HG02571 (cell line): ENCODE measurements around the gene ZNF101.

Source experiments
- ATAC-seq: cut with Tn5 transposase; IDR thresholded peaks from one replicate; pipeline ENCODE4 v1.9.1; 2021; ENCODE audit warnings: mild to moderate bottlenecking, moderate library complexity; ENCODE audit not compliant: unreplicated experiment

The ZNF101 gene

GRCh38 chr19:19668230-19669012 lies at the start of gene ZNF101:
ZNF101 (plus strand) TSS chr19:19668839; CDS start chr19:19668964, 125 bp downstream.
- peak; percentile 63 for ATAC-seq

- no peak for ATAC-seq
These were observed 49.3 kb upstream of the ZNF101 start for GRCh38 chr19:19619181-19619848.

GRCh38 chr19:19619849-19620210 lies 48.8 kb upstream of the ZNF101 start:
- no peak for ATAC-seq

GRCh38 chr19:19623383-19623782 lies 45.3 kb upstream of the ZNF101 start:
- no peak for ATAC-seq

GRCh38 chr19:19624032-19624570 lies 44.5 kb upstream of the ZNF101 start:
- no peak for ATAC-seq

GRCh38 chr19:19626516-19627472 lies 41.8 kb upstream of the ZNF101 start:
- no peak for ATAC-seq

- ATAC-seq, result peak; percentile 59
These were observed 40.8 kb upstream of the ZNF101 start, which contains the start of gene LPAR2 for GRCh38 chr19:19627621-19628500. LPAR2 (minus strand) TSS chr19:19628220; CDS start chr19:19627275, 945 bp downstream.

- ATAC-seq, result no peak
These were observed 40.0 kb upstream of the ZNF101 start for GRCh38 chr19:19628501-19629134.

GRCh38 chr19:19630062-19630414 lies 38.6 kb upstream of the ZNF101 start:
- ATAC-seq, result no peak

- no peak for ATAC-seq
These were observed 38.2 kb upstream of the ZNF101 start for GRCh38 chr19:19630426-19630825.

- ATAC-seq, result no peak
These were observed 37.3 kb upstream of the ZNF101 start for GRCh38 chr19:19631346-19631745.

GRCh38 chr19:19632661-19633060 lies 36.0 kb upstream of the ZNF101 start:
- ATAC-seq, result no peak

- no peak for ATAC-seq
These were observed 34.7 kb upstream of the ZNF101 start for GRCh38 chr19:19633711-19634515.

- no peak for ATAC-seq
These were observed 33.9 kb upstream of the ZNF101 start for GRCh38 chr19:19634516-19635312.

- no peak for ATAC-seq
These were observed 33.3 kb upstream of the ZNF101 start for GRCh38 chr19:19635313-19635702.

- no peak for ATAC-seq
These were observed 32.0 kb upstream of the ZNF101 start for GRCh38 chr19:19636573-19637185.

- ATAC-seq, result no peak
These were observed 31.5 kb upstream of the ZNF101 start for GRCh38 chr19:19637186-19637522.
